DND-41 (cell line): Measurements from ENCODE around the gene NYAP2.

Experiments
- ATAC-seq: fragments of 200-7000 bp; cut with Tn5 transposase; 3 replicates; pipeline ENCODE4 v1.9.1; 2021; ENCODE audit warnings: low read depth; ENCODE audit not compliant: insufficient read depth
- DNase-seq: peaks from one replicate; pipeline ENCODE4 v3.0.0-alpha.2; 2020
- H2AFZ ChIP-seq: 2 replicates; pipeline ENCODE4 v1.6.0; 2012; ENCODE audit warnings: low read depth, low read length
- H3K27ac ChIP-seq: 2 replicates; pipeline ENCODE4 v1.5.1; 2012; ENCODE audit warnings: low read length, inconsistent platforms
- H3K27me3 ChIP-seq: fragments of 200-600 bp; sonication (generic); 2 replicates; pipeline ENCODE4 v1.6.0; 2012; ENCODE audit warnings: low read length, mild to moderate bottlenecking, inconsistent platforms; ENCODE audit not compliant: insufficient read depth, poor library complexity
- H3K36me3 ChIP-seq: 2 replicates; pipeline ENCODE4 v1.5.1; 2012; ENCODE audit warnings: low read length, inconsistent platforms; ENCODE audit not compliant: insufficient read depth
- H3K4me1 ChIP-seq: 2 replicates; pipeline ENCODE4 v1.5.1; 2012; ENCODE audit warnings: mild to moderate bottlenecking, low read length; ENCODE audit not compliant: insufficient read depth
- H3K4me2 ChIP-seq: 2 replicates; pipeline ENCODE4 v1.6.0; 2012; ENCODE audit warnings: mild to moderate bottlenecking, moderate library complexity, low read length, inconsistent platforms; ENCODE audit not compliant: insufficient read depth
- H3K4me3 ChIP-seq, 2 experiments: fragments of 200-600 bp in 1 of 2; shearing (Covaris generic) in 1 of 2; 2 replicates each; pipeline ENCODE4 v1.5.1; 2012 to 2016; ENCODE audit warnings: inconsistent platforms in 2 of 2, low read length in 2 of 2, mild to moderate bottlenecking in 2 of 2, low read depth in 1 of 2, moderate library complexity in 1 of 2
- H3K79me2 ChIP-seq: 2 replicates; pipeline ENCODE4 v1.6.0; 2012; ENCODE audit warnings: low read length, inconsistent platforms; ENCODE audit not compliant: insufficient read depth
- H3K9ac ChIP-seq: 2 replicates; pipeline ENCODE4 v1.6.0; 2012; ENCODE audit warnings: low read depth, mild to moderate bottlenecking, inconsistent platforms, low read length, moderate library complexity
- H3K9me3 ChIP-seq: 2 replicates; pipeline ENCODE4 v1.5.1; 2012; ENCODE audit warnings: low read length, moderate library complexity, mild to moderate bottlenecking, inconsistent platforms; ENCODE audit not compliant: insufficient read depth, severe bottlenecking
- H4K20me1 ChIP-seq: 2 replicates; pipeline ENCODE4 v1.6.0; 2012; ENCODE audit warnings: low read length; ENCODE audit not compliant: insufficient read depth
- CTCF ChIP-seq: IDR thresholded peaks from 2 replicates; pipeline ENCODE4 v1.5.1; 2012; ENCODE audit warnings: borderline replicate concordance, low read length, moderate library complexity, mild to moderate bottlenecking; ENCODE audit not compliant: poor library complexity, severe bottlenecking; ENCODE audit errors: extremely low read depth
- EZH2 ChIP-seq: IDR thresholded peaks from 3 replicates; pipeline ENCODE4 v1.6.1; 2012; ENCODE audit warnings: borderline replicate concordance, low read depth, mild to moderate bottlenecking, moderate library complexity, low read length, inconsistent platforms; ENCODE audit not compliant: severe bottlenecking

NYAP2 gene

GRCh38 chr2:225495706-225496105 is 96.2 kb downstream of the NYAP2 start:
- Histone ChIP-seq H3K9ac (no peak overlapping the region), H3K27me3 (no peaks in the 10 kb centered on the region), H3K27ac (no peak overlapping the region), H4K20me1 (no peaks in the 10 kb centered on the region), H3K36me3 (no peaks in the 10 kb centered on the region), H2AFZ (no peak overlapping the region), H3K9me3 (no peaks in the 10 kb centered on the region), H3K4me3 (no peak overlapping the region), H3K4me1 (no peaks in the 10 kb centered on the region), H3K4me2 (no peak overlapping the region), H3K79me2 (no peaks in the 10 kb centered on the region)
- DNase-seq = no peak
- TF ChIP-seq EZH2 = no peak
- TF ChIP-seq CTCF = no peak
- ATAC-seq = no peak

- Histone ChIP-seq H3K9ac (no peak overlapping the region), H3K4me1 (no peaks in the 10 kb centered on the region), H2AFZ (no peak overlapping the region), H4K20me1 (no peaks in the 10 kb centered on the region), H3K36me3 (no peaks in the 10 kb centered on the region), H3K27me3 (no peaks in the 10 kb centered on the region), H3K4me2 (no peak overlapping the region), H3K27ac (no peak overlapping the region), H3K4me3 (no peak overlapping the region), H3K9me3 (no peaks in the 10 kb centered on the region), H3K79me2 (no peaks in the 10 kb centered on the region)
- no peak for TF ChIP-seq CTCF
- TF ChIP-seq EZH2 = no peak
- no peak for DNase-seq
- no peak for ATAC-seq
These were observed 97.1 kb downstream of the NYAP2 start for GRCh38 chr2:225496568-225496967.

GRCh38 chr2:225497166-225497565 is 97.7 kb downstream of the NYAP2 start:
- H3K4me2 ChIP-seq = no peak overlapping the region
- H4K20me1 ChIP-seq = no peaks in the 10 kb centered on the region
- no peak overlapping the region for H2AFZ ChIP-seq
- H3K4me3 ChIP-seq = no peak overlapping the region
- DNase-seq (no peak), ATAC-seq (no peak)
- TF ChIP-seq CTCF = no peak
- TF ChIP-seq EZH2 = no peak
- no peaks in the 10 kb centered on the region for H3K79me2 ChIP-seq
- no peaks in the 10 kb centered on the region for H3K27me3 ChIP-seq
- H3K27ac ChIP-seq = no peak overlapping the region
- H3K9me3 ChIP-seq = no peaks in the 10 kb centered on the region
- no peaks in the 10 kb centered on the region for H3K36me3 ChIP-seq
- no peaks in the 10 kb centered on the region for H3K4me1 ChIP-seq
- no peak overlapping the region for H3K9ac ChIP-seq

- Histone ChIP-seq H4K20me1 (no peaks in the 10 kb centered on the region), H3K4me2 (no peak overlapping the region), H3K9ac (no peak overlapping the region), H3K27me3 (no peaks in the 10 kb centered on the region), H3K27ac (no peak overlapping the region), H3K4me1 (no peaks in the 10 kb centered on the region), H3K36me3 (no peaks in the 10 kb centered on the region), H3K79me2 (no peaks in the 10 kb centered on the region), H2AFZ (no peak overlapping the region), H3K9me3 (no peaks in the 10 kb centered on the region), H3K4me3 (no peak overlapping the region)
- no peak for TF ChIP-seq CTCF
- TF ChIP-seq EZH2 = no peak
- ATAC-seq (no peak), DNase-seq (no peak)
These were observed 101.5 kb downstream of the NYAP2 start for GRCh38 chr2:225501022-225501421.
